ENCODE results near the gene ADCY6. TPM values are rescaled to one million over a fixed set of nuclear protein-coding genes. Genes with fewer than 3 reads are reported as not detected.

The ADCY6 gene
- total and polyA plus RNA-seq, 4 donors, result 4.3 to 30.5 (median 10.5) TPM

GRCh38 chr12:48813465-48814261, 24.8 kb upstream of the ADCY6 start:
- 50% methylated on average over 18 of the region's 18 CpGs for WGBS
- no peaks in the 10 kb centered on the region for H3K9me3 ChIP-seq (ENCODE audit: control insufficient read depth in 4 of 4, low read length in 3 of 4)
- TF ChIP-seq YY1 (IDR thresholded peaks at IDR 0.05) (no peak), HNF4G (IDR thresholded peaks at IDR 0.05) (no peak), FOXA2 (IDR thresholded peaks at IDR 0.05) (no peak), HNF4A (conservative IDR thresholded peaks at IDR 0.05) (no peak), TAF1 (conservative IDR thresholded peaks at IDR 0.05) (no peak), JUND (IDR thresholded peaks at IDR 0.05) (no peak), ZBTB33 (IDR thresholded peaks at IDR 0.05) (no peak), REST (IDR thresholded peaks at IDR 0.05) (no peak), FOXA1 (IDR thresholded peaks at IDR 0.05) (no peak), SP1 (IDR thresholded peaks at IDR 0.05) (no peak), GABPA (IDR thresholded peaks at IDR 0.05 in 1 of 2, conservative IDR thresholded peaks at IDR 0.05 in 1 of 2) (no peak), RXRA (IDR thresholded peaks at IDR 0.05) (no peak), EGR1 (IDR thresholded peaks at IDR 0.05; ENCODE audit: low read depth in 2 of 2) (no peak), NR2F2 (IDR thresholded peaks at IDR 0.05) (no peak), ATF3 (IDR thresholded peaks at IDR 0.05) (no peak), RAD21 (IDR thresholded peaks at IDR 0.05) (no peak)
- TF ChIP-seq, protein P1, sequence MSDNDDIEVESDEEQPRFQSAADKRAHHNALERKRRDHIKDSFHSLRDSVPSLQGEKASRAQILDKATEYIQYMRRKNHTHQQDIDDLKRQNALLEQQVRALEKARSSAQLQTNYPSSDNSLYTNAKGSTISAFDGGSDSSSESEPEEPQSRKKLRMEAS (IDR thresholded peaks at IDR 0.05), result no peak
- TF ChIP-seq, protein P2, sequence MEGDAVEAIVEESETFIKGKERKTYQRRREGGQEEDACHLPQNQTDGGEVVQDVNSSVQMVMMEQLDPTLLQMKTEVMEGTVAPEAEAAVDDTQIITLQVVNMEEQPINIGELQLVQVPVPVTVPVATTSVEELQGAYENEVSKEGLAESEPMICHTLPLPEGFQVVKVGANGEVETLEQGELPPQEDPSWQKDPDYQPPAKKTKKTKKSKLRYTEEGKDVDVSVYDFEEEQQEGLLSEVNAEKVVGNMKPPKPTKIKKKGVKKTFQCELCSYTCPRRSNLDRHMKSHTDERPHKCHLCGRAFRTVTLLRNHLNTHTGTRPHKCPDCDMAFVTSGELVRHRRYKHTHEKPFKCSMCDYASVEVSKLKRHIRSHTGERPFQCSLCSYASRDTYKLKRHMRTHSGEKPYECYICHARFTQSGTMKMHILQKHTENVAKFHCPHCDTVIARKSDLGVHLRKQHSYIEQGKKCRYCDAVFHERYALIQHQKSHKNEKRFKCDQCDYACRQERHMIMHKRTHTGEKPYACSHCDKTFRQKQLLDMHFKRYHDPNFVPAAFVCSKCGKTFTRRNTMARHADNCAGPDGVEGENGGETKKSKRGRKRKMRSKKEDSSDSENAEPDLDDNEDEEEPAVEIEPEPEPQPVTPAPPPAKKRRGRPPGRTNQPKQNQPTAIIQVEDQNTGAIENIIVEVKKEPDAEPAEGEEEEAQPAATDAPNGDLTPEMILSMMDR (IDR thresholded peaks at IDR 0.05; ENCODE audit: low read depth, low read length, missing input control), result no peak
- H3K9ac ChIP-seq (ENCODE audit: low read depth in 1 of 2, low read length in 2 of 2), result peak overlapping the region in 1 of 2 donors; percentile 20
- no peaks in the 10 kb centered on the region for H3K36me3 ChIP-seq (ENCODE audit: control insufficient read depth in 4 of 4, insufficient read depth in 3 of 4, low read depth in 1 of 4, low read length in 3 of 4)
- H3K4me3 ChIP-seq (ENCODE audit: low read depth in 1 of 3, low read length in 3 of 3), result peak overlapping the region in 1 of 3 donors; percentile 67
- peaks cover 0 to 6% (median 3%) of the 10 kb centered on the region in 4 donors for H3K27me3 ChIP-seq (ENCODE audit: control insufficient read depth in 4 of 4, insufficient read depth in 4 of 4, low read length in 3 of 4)
- H3K4me1 ChIP-seq (ENCODE audit: control insufficient read depth in 4 of 4, insufficient read depth in 4 of 4, low read length in 3 of 4), result peaks cover 3 to 28% (median 15%) of the 10 kb centered on the region in 4 donors
- no peak for DNase-seq (ENCODE audit: low spot score)
- H3K27ac ChIP-seq (ENCODE audit: low read depth in 1 of 2, low read length in 2 of 2), result no peak overlapping the region

All from liver (tissue), 9 donors.